ENCODE data around the gene TAF1L.
"Not testable (repeated sequence)": the region's sequence is repeated elsewhere in the genome, so short reads cannot be mapped to it uniquely, and the experiment has no call there.

Gene TAF1L

DNA sequence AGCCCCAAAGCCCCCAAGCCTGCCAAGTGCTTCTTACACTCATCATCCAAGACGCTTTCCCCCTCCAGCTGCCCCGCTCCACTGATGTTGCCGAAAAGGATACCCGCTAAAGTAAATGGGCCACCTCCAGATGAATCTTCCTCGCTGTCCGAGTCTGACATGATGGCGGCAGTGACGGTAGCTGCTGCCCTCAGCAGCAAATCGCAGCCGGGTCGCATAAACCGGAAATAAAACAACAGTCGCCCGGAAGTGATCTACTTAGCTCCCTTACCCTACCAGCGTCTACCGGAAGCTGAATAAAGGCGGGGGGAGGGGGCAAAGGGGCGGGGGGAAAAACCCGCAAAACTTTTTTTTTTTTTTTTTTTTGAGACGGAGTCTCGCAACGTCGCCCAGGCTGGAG, at the start of gene TAF1L:
TAF1L (minus strand) TSS at position 308 of the 400 bp plus-strand sequence; CDS start at position 218, 90 bp downstream.
- FAIRE-seq: no peak
- DNase-seq (ENCODE audit: extremely low spot score, insufficient read length, low read depth): no peak

DNA sequence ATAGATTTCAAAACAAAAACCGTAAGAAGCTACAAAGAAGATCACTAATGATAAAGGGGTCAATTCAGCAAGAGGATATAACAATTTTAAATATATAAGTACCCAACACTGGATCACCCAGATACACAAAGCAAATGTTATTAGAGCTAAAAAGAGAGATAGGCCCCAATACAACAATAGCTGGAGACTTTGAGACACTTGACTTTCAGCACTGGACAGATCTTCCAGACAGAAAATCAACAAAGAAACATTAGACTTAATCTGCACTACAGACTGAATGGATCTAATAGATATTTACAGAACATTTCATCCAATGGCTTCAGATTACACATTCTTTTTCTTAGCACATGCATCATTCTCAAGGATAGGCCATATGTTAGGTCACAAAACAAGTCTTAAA, 46.3 kb upstream of the TAF1L start:
- FAIRE-seq (no peak), DNase-seq (ENCODE audit: extremely low spot score, insufficient read length, low read depth) (no peak)

- DNase-seq (ENCODE audit: extremely low spot score, insufficient read length, low read depth) (no peak), FAIRE-seq (no peak)
Observed at GRCh38 chr9:32677931-32678330, 42.5 kb upstream of the TAF1L start.

DNA sequence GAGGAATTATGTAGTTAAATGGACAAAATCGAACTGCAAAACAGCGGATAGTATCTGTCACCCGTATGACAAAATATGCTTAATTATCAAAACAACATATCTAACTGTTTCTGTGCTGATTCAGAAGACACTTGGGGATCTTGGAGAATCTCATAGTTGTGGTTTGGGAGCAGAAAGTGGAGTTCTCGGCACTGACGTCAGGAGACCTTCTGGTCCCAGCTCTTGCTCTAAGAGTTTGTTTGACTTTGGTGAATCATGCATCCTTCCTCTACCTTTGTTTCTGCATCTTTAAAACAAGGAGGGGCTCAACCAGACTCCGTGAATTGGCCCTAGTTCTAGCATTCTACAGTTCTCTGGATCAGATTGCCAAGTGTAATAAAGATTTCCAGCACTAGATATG, 37.0 kb upstream of the TAF1L start:
- no peak for FAIRE-seq
- no peak for DNase-seq (ENCODE audit: extremely low spot score, insufficient read length, low read depth)

- no peak for FAIRE-seq
- DNase-seq (ENCODE audit: extremely low spot score, insufficient read length, low read depth): no peak
Observed at GRCh38 chr9:32671333-32671732, 35.9 kb upstream of the TAF1L start.

GRCh38 chr9:32665101-32665500, 29.6 kb upstream of the TAF1L start:
- no peak for DNase-seq (ENCODE audit: extremely low spot score, insufficient read length, low read depth)
- FAIRE-seq: no peak

GRCh38 chr9:32663741-32664140, 28.3 kb upstream of the TAF1L start:
- DNase-seq (ENCODE audit: extremely low spot score, insufficient read length, low read depth): no peak
- no peak for FAIRE-seq

GRCh38 chr9:32647671-32648070, 12.2 kb upstream of the TAF1L start:
- FAIRE-seq (no peak), DNase-seq (ENCODE audit: extremely low spot score, insufficient read length, low read depth) (no peak)

DNA sequence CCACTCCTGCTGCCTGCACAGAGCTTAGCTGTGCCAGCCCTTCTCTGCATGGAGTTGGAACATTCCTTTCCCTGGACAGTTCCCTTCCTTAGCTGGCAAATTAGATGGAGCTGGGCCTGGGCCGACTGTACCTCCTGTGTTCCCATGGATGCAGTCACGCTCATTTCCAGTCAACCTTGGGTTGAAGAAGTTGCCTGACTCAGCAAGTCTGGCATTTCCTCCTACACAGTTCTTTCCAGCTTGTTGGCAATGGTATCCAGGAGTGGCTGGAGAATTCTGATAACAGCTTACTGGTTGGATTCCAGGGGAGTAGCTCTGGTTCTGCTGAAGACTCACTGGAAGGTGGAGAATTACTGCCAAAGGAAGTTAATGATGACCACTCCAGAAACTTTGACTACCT, 9.2 kb upstream of the TAF1L start:
- DNase-seq (ENCODE audit: extremely low spot score, insufficient read length, low read depth): no peak
- FAIRE-seq: no peak

- DNase-seq (ENCODE audit: extremely low spot score, insufficient read length, low read depth); FAIRE-seq: not testable (repeated sequence)
Observed at GRCh38 chr9:32633151-32633550, 2.3 kb downstream of the TAF1L start.

DNA sequence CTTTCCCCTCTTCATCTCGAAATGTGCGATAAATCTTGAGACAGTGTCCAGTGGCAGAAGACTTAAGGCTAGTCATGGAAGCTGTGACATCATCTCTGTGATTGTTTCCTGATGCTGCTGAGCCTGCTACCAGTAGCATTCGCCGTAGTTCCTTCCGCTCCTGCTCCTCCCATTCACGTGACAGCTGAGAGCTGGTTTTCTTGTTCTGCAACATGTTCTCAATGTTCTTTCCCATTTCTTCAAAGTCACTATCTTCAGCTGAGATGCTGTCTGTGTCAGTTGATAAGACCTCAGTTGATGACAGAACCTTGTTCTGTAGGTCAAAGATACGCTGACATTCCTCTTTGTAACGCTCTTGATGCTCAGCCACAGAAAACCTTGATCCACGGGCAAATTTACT, 3.5 kb downstream of the TAF1L start:
- DNase-seq (ENCODE audit: extremely low spot score, insufficient read length, low read depth): no peak
- FAIRE-seq: no peak

DNA sequence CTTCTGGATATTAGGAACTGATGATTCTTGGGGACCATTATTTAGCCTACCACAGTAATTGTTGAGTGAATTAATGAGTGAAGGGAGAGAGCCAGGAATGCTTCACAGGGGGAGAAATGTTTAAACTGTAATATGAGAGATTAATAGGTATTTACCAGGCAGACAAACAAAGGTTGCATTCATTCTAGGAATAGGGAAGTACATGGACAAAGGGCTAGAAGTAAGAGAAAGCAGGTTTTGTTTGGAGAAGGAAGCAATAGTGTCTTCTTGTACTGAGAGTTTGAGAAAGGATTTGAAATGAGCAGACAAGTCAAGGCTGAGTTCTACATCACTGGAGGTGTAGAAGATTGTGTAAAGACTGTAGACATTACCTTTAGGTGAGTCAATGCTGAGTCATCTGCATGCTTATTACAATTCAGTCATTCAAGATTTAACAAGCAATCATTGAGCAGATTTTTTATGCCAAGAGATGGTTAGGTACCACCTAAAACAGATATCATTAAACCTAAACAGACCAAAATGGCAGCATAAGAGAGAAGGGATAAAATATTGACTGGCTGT, 8.0 kb downstream of the TAF1L start:
- no peak for DNase-seq (ENCODE audit: extremely low spot score, insufficient read length, low read depth)
- no peak for FAIRE-seq

DNA sequence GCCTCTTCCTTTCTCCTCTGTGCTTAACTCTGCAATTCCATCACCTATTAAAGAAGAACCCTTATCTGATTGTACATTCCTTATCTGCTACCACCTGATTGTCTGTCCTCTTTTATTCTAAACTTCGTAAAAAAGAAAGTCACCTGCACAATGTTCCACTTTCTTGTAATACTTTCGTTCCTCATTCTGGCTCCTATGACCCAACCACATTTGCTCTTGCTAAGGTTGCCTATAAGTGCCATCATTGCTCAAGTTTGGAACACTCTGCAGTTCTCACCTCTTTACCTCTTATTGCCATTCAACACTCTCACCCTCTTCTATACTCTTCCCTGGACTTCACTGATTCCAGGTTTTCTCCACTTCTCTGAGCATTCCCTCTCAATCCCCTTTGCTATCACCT, 10.1 kb downstream of the TAF1L start:
- no peak for DNase-seq (ENCODE audit: extremely low spot score, insufficient read length, low read depth)
- no peak for FAIRE-seq

DNA sequence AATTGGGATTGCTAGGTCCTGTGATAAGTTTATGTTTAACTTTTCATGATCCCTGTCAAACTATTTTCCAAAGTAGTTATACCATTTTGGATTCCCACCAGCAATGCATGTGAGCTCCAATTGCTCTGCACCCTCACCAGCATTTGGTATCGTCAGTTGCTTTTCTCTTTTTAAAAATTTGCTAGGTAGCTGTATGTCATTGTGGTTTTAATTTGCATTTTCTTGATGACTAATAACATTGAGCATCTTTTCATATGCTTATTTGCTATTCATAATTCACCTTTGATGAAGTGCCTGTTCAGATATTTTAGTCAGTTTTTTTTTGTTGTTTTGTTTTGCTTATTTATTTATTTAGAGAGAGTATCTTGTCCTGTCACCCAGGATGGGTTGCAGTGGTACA, 12.5 kb downstream of the TAF1L start:
- DNase-seq (ENCODE audit: extremely low spot score, insufficient read length, low read depth): no peak
- no peak for FAIRE-seq

DNA sequence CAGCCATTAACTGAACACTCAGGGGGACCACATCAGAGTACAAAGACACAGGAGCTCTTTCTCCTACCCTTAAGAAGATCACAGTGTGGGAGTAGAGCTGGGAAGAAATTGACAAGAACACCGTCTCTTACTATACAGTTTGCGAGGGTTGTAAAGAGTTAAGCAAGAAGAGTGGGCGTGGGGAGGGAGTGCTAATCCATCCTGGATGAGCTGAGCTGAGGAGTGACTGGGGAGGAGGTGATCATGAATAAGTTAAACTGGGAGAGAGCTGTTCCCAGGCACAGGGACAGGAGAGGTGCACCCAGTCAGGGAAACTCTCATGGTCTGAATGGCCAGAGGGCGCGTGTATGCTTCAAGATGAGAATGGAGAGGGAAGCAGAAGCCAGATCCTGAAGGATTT, 17.2 kb downstream of the TAF1L start:
- no peak for FAIRE-seq
- no peak for DNase-seq (ENCODE audit: extremely low spot score, insufficient read length, low read depth)

DNA sequence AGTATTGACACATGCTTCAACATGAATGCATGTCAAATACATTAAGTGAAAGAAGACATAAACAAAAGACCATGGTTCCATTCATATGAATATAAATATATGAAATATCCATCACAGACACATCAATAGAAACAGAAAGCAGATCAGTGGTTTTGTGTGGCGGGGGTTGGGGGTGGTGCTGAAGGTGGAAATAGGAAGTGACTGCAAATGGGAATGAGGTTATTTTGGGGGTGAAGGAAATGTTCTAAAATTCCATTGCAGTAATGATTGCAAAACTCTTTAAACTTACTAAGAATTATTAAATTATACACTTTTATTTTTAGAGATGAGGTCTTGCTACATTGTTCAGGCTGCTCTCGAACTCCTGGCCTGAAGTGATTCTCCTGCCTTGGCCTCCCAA, 28.7 kb downstream of the TAF1L start:
- FAIRE-seq (no peak), DNase-seq (ENCODE audit: extremely low spot score, insufficient read length, low read depth) (no peak)

GRCh38 chr9:32603914-32604852, 31.3 kb downstream of the TAF1L start:
- DNase-seq (ENCODE audit: extremely low spot score, insufficient read length, low read depth): no peak
- FAIRE-seq: peak; percentile 88

- FAIRE-seq; DNase-seq (ENCODE audit: extremely low spot score, insufficient read length, low read depth): not testable (repeated sequence)
Observed at GRCh38 chr9:32599021-32599420, 36.4 kb downstream of the TAF1L start.

- FAIRE-seq (no peak), DNase-seq (ENCODE audit: extremely low spot score, insufficient read length, low read depth) (no peak)
Observed at GRCh38 chr9:32596936-32597335, 38.5 kb downstream of the TAF1L start.

DNA sequence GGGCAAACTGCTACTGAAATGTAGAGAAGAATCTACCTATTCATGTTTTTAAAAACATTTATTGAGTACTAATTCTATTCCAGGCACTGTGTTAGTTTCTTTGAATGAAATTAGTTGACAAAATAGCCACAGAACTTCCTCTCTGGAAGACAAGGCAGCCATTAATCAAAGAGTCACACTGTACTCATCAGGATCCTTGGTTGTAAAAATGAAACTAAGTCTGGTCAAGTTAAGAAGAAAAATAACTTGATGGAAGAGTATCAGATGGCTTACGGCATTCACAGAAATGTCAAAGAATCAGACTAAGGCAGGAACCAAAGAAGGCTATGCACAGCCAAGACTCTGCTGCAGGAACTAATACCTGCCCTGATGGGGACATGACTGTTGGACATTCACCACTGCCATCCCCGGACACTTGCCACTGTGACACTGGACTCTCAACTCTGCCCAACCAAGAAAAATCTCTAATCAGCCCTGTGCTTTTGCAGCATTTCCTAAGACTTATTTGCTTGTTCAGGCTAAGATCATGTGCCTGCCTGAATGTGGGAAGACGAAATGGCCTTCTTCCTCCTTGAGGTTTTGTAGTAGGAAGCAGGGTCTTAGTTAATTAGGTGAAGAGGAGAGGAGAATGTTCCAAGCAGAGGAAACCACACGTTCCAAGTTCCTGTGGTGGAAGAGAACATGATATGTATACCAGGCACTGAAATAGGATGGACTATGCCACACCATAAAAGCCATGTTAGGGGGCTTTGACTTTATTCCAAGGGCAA, 39.2 kb downstream of the TAF1L start:
- peak; percentile 58 for FAIRE-seq
- no peak for DNase-seq (ENCODE audit: extremely low spot score, insufficient read length, low read depth)

- DNase-seq (ENCODE audit: extremely low spot score, insufficient read length, low read depth): no peak
- FAIRE-seq: no peak
Observed at GRCh38 chr9:32590898-32591297, 44.6 kb downstream of the TAF1L start.
